HG03066 (cell line): ENCODE measurements around the gene PLCH1.
A peak's percentile ranks its signal among the peaks of the same experiment; 100 is the strongest.

Source experiments
- ATAC-seq: cut with Tn5 transposase; IDR thresholded peaks from one replicate; pipeline ENCODE4 v1.9.1; 2021; ENCODE audit warnings: low read depth; ENCODE audit not compliant: unreplicated experiment

Gene PLCH1, protein sequence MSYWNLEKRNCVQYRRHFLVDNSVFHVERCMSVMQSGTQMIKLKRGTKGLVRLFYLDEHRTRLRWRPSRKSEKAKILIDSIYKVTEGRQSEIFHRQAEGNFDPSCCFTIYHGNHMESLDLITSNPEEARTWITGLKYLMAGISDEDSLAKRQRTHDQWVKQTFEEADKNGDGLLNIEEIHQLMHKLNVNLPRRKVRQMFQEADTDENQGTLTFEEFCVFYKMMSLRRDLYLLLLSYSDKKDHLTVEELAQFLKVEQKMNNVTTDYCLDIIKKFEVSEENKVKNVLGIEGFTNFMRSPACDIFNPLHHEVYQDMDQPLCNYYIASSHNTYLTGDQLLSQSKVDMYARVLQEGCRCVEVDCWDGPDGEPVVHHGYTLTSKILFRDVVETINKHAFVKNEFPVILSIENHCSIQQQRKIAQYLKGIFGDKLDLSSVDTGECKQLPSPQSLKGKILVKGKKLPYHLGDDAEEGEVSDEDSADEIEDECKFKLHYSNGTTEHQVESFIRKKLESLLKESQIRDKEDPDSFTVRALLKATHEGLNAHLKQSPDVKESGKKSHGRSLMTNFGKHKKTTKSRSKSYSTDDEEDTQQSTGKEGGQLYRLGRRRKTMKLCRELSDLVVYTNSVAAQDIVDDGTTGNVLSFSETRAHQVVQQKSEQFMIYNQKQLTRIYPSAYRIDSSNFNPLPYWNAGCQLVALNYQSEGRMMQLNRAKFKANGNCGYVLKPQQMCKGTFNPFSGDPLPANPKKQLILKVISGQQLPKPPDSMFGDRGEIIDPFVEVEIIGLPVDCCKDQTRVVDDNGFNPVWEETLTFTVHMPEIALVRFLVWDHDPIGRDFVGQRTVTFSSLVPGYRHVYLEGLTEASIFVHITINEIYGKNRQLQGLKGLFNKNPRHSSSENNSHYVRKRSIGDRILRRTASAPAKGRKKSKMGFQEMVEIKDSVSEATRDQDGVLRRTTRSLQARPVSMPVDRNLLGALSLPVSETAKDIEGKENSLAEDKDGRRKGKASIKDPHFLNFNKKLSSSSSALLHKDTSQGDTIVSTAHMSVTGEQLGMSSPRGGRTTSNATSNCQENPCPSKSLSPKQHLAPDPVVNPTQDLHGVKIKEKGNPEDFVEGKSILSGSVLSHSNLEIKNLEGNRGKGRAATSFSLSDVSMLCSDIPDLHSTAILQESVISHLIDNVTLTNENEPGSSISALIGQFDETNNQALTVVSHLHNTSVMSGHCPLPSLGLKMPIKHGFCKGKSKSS (N-terminal part only)

DNA sequence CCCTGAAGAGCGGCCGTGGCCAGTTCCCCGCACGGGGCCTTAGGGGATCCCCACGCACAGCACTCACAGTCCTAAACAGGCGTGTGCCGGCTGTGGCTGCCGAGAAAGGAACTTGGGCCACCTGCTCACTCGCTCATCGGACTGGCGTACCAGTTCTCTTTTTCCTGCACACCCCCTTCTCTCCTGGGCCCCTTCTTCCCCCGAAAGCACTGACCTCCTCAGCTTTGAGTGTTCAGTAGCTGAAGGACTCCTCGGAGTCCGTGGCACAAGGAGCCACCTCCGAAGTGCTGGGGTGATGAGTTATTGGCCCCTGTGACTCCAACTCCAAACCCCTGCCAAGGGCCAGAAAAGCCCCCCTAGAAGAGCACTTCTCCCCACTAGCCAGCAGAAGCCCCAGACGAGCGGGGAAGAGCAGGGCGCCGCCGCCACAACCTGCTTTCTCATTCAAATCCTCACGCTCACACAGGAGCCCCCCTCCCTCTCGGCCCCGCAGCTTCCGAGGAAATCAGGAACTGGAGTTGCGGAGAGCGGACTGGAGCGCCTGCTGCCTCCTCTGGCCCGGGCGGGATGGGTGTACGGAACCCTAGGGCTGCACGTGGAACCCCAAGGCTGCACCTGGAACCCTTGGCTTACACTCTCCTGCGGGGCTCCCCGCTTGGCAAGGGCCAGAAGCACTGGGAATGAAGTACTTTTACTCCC lies at the start of gene PLCH1:
Gene PLCH1, minus strand, starts transcription at position 446 of the 699 bp plus-strand sequence. CDS start 40,847 bp downstream, outside the sequence.
- peak; percentile 43 for ATAC-seq

DNA sequence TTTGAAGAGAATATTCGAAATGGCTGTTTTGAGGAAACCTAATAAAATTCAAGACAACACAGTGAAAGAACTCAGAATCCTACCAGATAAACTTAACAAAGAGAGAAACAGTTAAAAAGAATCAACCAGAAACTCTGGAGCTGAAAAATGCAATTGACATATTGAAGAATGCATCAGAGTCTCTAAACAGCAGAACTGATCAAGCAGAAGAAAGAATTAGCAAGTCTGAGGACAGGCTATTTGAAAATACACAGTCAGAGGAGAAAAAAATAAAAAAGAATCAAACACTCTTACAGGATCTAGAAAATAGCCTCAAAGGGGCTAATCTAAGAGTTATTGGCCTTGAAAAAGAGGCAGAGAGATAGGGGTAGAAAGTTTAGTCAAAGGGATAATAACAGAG lies 47.7 kb upstream of the PLCH1 start:
- no peak for ATAC-seq

DNA sequence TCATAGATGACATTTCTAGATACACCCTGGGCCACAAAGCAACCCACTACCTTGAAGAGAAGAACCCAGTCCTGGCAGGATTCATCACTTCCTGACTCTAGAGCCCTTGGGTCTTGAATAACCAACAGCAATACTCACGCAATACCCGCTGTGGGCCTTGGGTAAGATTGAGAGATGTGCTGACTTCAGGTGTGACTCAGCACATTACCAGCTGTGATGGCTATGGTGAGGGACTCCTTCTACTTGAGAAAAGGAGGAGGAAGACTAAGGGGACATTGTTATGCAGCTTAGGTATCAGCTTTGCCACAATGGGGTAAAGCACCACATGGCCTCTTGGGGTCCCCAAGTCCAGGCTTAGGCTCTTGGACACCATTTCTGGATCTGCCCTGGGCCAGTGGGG lies 46.3 kb upstream of the PLCH1 start:
- ATAC-seq = no peak

DNA sequence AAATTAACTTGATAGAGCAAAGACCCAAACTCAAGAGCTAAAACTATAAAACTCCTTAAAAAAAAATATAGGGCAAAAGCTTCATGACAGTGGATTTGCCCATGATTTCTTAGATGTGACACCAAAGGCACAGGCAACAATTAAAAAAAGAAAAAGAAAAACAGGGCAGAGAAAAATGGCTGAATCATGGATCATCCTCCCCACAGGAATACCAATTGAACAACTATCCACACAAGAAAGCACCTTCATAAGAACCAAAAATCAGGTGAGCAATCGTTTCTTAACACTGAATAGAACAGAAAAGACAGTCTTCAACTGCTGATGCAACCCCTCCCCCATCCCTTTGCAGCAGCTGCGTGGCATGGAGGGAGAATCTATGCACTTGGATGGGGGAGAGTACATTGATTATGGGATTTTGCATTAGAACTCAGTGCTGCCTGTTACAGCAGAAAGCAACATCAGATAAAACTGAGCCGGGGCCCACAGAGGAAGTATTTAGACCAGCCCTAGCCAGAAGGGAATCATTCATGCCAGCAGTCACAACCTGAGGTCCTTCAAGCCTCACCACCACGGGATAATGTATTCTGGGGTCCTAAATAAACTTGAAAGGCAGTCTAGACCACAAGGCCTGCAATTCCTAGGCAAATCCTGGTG lies 45.5 kb upstream of the PLCH1 start:
- ATAC-seq = no peak

DNA sequence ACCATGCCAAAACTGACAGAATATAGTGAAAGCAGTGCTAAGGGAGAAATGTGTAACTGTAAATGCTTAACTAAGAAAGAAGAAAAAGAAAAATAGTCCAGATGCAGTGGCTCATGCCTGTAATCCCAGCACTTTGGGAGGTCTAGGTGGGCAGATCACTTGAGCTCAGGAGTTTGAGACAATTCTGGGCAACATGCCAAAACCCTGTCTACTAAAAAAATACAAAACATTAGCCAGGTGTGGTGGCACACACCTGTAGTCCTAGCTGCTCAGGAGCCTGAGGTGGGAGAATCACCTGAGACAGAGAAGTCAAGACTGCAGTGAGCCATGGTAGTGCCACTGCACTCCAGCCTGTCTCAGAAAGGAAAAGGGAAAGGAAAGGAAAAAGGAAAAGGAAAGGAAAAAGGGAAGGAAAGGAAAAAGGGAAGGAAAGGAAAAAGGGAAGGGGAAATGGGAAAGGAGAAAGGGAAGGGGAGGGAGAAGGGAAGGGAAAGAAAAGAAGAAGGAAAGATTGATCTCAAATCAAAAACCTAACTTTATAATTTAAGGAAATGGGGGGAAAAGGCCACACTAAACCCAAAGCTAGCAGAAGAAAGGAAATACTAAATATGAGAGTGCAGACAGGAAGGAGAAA lies 40.9 kb upstream of the PLCH1 start:
- ATAC-seq = no peak

DNA sequence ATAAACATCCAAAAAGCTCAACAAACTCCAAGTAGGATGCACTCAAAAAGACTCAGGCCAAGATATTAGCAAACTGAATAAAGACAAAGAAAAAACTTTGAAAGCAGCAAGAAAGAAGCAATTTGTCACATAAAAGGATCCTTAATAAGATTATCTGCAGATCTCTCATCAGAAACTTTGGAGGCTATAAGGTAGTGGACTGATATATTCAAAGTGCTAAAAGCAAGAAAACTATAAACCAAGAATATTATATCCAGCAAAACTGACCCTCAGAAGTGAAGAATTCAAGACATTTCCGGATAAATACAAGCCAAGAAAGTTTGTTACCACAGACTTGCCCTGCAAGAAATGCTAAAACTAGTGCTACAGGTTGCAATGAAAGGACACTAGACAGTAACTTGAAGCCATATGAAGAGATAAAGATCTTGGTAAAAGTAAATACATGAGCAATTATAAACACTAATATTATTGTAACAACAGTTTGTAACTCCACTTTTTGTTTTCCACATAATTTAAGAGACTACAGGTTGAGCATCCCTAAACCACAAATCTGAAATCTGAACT lies 37.6 kb upstream of the PLCH1 start:
- ATAC-seq = no peak

DNA sequence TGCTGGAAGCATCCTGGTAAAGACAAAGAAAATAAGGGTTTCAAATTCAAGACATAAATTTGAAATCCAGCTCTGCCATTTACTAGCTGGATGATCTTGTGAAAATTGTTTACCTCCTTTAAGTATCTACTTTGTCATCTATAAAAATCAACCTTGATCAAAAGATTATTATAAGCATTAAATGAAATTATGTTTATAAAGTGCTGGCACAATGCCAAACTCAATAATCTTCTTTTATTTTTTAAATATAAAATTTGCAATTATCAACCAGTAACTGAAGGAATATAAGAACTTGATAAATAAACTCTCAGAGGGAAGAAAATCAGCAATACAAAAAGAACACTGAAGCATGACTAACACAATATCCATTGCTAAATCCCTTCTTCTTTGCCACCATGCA lies 35.4 kb upstream of the PLCH1 start:
- no peak for ATAC-seq

DNA sequence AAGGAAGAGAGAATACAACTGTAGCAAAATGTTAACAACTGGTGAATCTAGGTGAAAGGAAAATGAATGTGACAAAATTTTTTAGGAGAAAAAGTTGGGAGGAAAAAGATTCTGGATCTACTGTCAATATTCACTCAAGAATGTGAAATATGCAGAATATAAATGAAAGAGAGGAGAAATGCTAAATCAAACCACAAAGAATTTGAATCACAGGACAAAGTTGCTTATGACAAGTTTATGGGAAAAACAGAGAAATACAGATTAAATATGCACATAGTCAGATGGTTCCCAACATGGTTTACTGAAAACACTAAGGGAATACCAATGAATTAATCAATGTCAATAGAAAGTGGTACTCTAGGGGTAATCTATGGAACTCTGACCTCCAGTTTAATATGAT lies 33.6 kb upstream of the PLCH1 start:
- ATAC-seq = no peak

DNA sequence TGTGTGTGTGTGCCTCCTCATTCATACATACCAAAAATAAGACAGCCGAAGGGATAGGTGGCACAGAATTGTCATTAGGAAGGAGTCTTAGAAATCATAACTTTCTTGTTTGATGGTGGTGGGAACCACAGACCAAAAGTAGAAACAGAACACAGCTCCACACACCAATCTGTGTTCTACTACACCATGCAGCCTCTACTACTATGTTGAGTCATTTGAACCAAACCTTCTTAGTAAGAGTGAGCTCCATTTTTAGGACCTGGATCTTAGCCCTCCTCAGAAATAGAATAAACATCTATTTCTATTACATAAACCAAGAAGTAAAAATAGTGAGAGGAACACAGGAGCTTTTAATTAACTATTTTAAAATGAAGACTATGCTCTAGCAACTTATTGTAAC lies 27.9 kb upstream of the PLCH1 start:
- ATAC-seq = no peak

DNA sequence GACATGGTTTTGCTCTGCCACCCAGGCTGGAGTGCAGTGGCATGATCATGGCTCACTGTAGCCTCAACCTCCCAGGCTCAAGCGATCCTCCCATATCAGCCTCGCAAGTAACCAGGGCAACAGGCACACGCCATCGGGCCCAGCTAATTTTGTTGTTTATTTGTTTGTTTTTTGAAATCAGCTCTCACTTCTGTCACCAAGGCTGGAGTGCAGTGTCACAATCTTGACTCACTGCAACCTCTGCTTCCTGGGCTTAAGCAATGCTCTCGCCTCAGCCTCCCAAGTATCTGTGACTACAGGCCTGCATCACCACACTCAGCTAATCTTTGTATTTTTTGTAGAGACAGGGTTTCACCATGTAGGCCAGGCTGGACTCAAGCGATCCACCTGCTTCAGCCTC lies 26.3 kb upstream of the PLCH1 start:
- ATAC-seq = no peak

DNA sequence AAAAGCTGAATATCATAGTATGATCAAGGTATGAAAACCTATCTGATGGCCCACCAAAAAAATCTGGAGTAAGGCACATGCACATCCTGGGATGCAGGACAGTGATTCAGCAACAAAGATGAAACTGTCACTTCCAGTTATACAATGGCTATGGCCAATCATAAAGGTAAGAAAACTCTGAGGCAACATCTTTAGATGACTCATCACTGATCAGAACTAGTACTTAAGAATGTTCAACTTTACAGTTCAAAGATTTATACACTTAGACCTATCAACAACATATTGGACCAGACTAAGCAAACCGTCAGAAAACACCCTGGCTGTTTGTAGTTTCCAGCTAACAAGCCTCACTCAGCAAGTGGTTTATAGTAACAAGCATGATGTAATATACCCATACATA lies 21.3 kb upstream of the PLCH1 start:
- no peak for ATAC-seq

DNA sequence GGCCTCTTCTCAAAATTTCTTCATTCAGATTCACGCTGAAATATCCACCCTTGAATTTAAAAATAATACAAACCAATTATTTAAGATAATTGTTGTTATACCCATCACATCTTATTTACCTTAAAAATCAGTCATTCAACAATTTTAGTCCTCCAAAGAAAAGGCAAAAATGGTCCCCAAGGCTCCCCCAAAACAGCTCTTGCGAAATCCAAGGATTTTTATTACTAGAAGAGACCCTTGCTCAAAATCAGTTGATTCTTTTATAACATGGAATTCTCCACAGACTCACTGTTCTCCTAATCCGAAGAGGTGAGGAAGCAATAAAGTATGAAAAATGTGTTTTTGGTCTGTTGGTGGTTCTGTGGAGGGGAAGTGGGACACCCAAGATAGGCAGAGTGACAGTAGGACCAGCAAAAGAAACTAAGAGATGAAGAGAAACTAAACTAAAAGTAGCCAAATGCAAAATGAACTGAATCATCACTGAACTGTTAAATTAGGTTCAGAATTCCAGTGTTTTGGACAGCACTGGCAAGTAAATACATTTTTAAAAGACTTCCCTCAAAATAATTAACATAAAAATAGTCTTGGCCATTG lies 19.1 kb upstream of the PLCH1 start:
- no peak for ATAC-seq

DNA sequence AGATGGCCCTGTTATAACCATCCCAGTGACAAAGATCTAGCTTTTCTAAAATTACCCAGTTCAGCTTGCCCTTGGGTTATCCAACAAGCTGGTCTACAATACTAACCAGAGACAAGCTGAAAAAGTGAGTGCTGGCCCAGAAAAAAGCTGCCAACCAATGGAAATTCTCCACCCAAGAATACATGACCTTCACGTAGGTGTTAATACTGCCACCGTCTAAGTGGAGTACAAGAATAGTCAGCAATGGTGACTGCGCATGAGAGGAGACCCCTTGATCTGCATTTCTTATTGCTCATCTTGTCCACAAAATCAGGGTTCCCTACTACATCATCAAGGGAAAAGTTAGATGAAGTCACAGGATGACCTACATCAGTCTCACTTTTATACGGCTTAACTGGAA lies 15.8 kb upstream of the PLCH1 start:
- ATAC-seq = no peak

DNA sequence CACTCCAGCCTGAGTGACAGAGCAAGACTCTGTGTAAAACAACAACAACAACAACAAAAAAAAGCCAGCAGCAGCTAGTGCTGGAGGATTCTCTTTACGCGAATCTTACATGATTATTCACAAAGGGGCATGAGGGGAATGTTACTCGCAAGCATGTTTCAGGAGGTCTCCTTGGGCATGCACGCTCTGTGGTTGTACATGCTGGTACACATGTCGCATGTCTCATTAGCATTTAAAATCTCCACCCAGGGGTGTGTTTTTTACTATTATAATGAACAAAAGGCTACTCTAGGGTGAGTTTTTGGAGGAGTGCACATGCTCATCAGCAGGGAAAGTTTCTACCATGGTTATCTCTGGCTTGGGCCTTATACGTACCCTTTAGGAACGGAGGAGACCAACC lies 12.7 kb upstream of the PLCH1 start:
- ATAC-seq = no peak

DNA sequence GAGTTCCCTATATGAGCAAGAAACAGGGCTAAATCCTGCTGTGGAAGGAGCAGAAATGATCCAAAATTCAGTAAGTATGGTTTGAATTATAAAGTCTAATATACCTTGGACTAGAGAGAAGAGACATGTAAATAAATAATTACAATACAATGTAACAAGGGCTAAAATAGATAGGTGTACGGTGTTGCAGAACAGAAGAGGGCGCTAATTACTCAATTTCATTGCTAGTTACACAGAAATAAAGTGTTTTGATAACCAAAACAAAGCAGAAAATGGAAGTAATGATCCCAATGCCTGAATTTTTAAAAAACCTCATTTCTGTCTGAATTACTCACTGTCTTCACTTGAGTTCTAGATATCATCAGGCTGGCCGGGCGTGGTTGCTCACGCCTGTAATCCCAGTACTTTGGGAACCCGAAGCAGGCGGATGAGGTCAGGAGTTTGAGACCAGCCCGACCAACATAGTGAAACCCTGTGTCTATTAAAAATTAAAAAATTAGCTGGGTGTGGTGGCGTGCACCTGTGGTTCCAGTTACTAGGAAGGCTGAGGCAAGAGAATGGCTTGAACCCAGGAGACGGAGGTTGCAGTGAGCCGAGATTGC lies 8.3 kb upstream of the PLCH1 start:
- peak; percentile 57 for ATAC-seq

DNA sequence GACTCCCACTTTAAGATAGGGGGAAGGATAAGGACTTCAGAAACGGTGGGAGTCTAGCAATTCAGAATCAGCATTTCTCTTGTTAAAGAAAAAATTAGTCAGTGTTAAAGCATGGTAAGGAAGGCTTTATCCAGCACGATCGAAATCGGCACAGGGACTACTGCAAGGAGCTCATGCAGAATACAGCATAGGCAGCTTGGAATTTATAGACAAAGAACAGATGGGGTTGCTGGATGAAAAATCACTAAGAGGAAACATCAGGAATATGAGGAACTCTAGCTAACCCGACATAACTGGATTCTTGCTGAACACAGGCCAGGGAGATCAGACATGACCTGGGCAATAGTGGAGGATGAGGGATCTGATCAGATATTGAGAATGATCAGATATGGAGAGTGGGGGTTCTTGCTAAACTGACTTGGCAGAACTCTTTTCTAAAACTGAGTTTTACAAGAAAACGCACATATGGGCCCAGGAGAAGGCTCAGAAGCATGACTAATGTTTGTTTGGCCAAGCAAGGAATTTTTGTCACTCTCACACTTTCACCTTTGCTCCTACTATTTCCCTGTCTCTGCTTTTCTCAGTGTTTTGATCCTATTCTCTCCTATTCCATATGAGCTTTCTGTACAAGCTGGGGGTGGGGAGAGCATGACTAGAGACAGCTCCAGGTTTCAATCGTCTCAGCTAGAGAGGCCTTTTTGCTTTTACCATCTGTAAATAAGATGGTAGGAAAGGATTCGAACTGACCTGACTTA lies 3.9 kb upstream of the PLCH1 start:
- no peak for ATAC-seq

DNA sequence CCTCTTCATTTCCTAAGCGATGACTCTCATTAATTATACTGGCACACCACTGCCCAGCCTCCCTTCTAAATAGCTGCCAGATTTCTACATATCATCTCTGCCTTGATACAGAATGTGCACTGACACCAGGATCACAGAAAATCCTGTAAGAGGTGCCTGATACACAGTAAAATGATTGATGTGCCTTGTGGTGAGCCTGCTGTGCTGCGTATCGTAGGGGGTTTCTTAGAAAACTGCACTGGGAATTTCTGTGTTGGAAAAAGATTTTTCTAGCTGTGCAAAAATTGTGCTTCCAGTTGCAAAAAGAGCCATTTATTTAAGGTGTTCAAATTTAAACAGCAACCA lies 3.0 kb upstream of the PLCH1 start:
- ATAC-seq = no peak
